ENCODE data around the gene TMEM97. TPM values are rescaled to one million over a fixed set of nuclear protein-coding genes. Genes with fewer than 3 reads are reported as not detected.

The TMEM97 gene
- total RNA-seq, 5 donors from 2014 or later (not counting 1 experiment from before 2014, with no cell fraction given) = 3.4 to 7.2 (median 5.1) TPM

DNA sequence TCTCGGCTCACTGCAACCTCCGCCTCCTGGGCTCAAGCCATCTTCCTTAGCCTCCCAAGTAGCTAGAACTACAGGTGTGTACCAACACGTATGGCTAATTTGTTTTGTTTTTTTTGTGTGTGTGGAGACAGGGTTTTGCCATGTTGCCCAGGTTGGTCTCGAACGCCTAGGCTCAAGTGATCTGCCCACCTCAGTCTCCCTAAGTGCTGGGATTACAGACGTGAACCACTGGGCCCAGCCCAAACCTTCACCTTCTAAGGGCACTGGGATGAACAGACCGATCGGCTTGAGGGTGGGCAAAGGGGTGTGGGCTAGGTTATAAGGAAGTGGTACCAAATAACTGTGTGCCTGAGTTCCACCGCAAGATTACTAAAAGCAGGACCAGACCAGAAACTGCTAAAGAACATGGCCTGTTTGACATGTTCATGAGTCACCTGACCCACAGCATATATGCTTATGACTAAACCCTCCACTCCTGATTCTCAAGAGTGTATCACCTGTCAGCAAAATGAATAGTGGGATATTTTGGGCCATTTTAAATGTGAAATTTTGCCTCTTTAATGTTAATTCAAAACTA is 8.1 kb downstream of the TMEM97 start:
- H3K4me1 ChIP-seq (ENCODE audit: control insufficient read depth in 1 of 2, extremely low read depth in 1 of 2, insufficient read depth in 2 of 2, low read length in 2 of 2) = no peaks in the 10 kb centered on the region
- CTCF ChIA-PET = no interaction called here
- DNase-seq (no peak), ATAC-seq (replicated peaks in 1 of 4) (no peak)
- no peaks in the 10 kb centered on the region for H3K27me3 Mint-ChIP-seq
- H3K36me3 ChIP-seq (ENCODE audit: control insufficient read depth in 2 of 2, extremely low read depth in 1 of 2, insufficient read depth in 1 of 2, low read length in 1 of 2) = peaks cover 6 to 43% of the 10 kb centered on the region in 2 donors
- POLR2A ChIA-PET = no interaction called here
- H3K9me3 Mint-ChIP-seq = no peaks in the 10 kb centered on the region
- WGBS (ENCODE audit: insufficient coverage) = 100% methylated on average over 2 of the region's 9 CpGs
- H3K4me3 Mint-ChIP-seq = no peak overlapping the region
- no peaks in the 10 kb centered on the region for H3K9me3 ChIP-seq
- H3K4me1 Mint-ChIP-seq = peaks cover 0 to 2% (median 1%) of the 10 kb centered on the region in 3 donors
- no peak overlapping the region for H3K27ac ChIP-seq (ENCODE audit: low read length)
- no peak overlapping the region for H3K27ac Mint-ChIP-seq
- H3K36me3 Mint-ChIP-seq = peaks cover 24% of the 10 kb centered on the region
- H3K27me3 ChIP-seq (replicated peaks in 1 of 2; ENCODE audit: control insufficient read depth in 2 of 2, extremely low read depth in 1 of 2, insufficient read depth in 2 of 2, low read length in 1 of 2) = no peaks in the 10 kb centered on the region
- no peak overlapping the region for H3K4me3 ChIP-seq (ENCODE audit: control insufficient read depth in 1 of 2, extremely low read depth in 1 of 2, low read length in 1 of 2)

GRCh38 chr17:28327709-28328108 is 8.7 kb downstream of the TMEM97 start:
- Histone ChIP-seq H3K4me1 (ENCODE audit: control insufficient read depth in 1 of 2, extremely low read depth in 1 of 2, insufficient read depth in 2 of 2, low read length in 2 of 2) (no peaks in the 10 kb centered on the region), H3K27ac (ENCODE audit: low read length) (no peak overlapping the region), H3K4me3 (ENCODE audit: control insufficient read depth in 1 of 2, extremely low read depth in 1 of 2, low read length in 1 of 2) (no peak overlapping the region), H3K27me3 (replicated peaks in 1 of 2; ENCODE audit: control insufficient read depth in 2 of 2, extremely low read depth in 1 of 2, insufficient read depth in 2 of 2, low read length in 1 of 2) (no peaks in the 10 kb centered on the region), H3K9me3 (no peaks in the 10 kb centered on the region), H3K36me3 (ENCODE audit: control insufficient read depth in 2 of 2, extremely low read depth in 1 of 2, insufficient read depth in 1 of 2, low read length in 1 of 2) (peaks cover 7 to 44% of the 10 kb centered on the region in 2 donors)
- CTCF ChIA-PET = no interaction called here
- no peak overlapping the region for H3K27ac Mint-ChIP-seq
- POLR2A ChIA-PET = no interaction called here
- H3K27me3 Mint-ChIP-seq = no peaks in the 10 kb centered on the region
- DNase-seq (no peak), ATAC-seq (replicated peaks in 1 of 4) (no peak)
- H3K36me3 Mint-ChIP-seq = peaks cover 24% of the 10 kb centered on the region
- WGBS (ENCODE audit: insufficient coverage) = 80% methylated on average over 2 of the region's 3 CpGs
- no peaks in the 10 kb centered on the region for H3K9me3 Mint-ChIP-seq
- no peak overlapping the region for H3K4me3 Mint-ChIP-seq
- peaks cover 0 to 6% (median 4%) of the 10 kb centered on the region in 3 donors for H3K4me1 Mint-ChIP-seq

DNA sequence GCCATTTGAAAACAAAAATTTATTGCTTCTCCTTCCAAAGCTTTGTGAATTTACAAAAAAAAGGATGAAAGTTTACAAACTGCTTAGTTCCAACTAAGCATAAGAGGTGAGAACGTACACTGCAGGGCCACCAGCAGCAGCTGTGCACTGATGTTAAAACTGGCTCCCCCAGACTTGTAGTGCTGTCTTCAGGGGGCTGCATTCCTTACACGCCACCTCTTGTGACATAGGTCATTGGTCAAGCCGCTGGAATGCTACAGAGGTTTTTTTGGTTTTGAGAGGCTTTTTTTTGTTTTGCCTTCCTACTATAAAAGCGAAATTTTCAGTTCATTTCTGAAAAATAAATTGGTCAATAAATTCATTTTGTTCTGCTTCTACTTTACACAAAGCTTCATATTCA is 9.3 kb downstream of the TMEM97 start:
- no CpG with 5 or more reads among the region's 4 CpGs for WGBS (ENCODE audit: insufficient coverage)
- ATAC-seq (replicated peaks in 1 of 4) = no peak
- H3K4me1 ChIP-seq (ENCODE audit: control insufficient read depth in 1 of 2, extremely low read depth in 1 of 2, insufficient read depth in 2 of 2, low read length in 2 of 2) = no peaks in the 10 kb centered on the region
- ChIA-PET CTCF (no interaction called here), POLR2A (interaction anchor here in 1 of 2 donors (0.5 kb wide), 1 partner anchor 11 kb away, joined by 5 read pairs; no protein-coding TSS in a partner anchor)
- Mint-ChIP-seq H3K27me3 (no peaks in the 10 kb centered on the region), H3K4me1 (peaks cover 1 to 8% (median 6%) of the 10 kb centered on the region in 3 donors), H3K4me3 (no peak overlapping the region), H3K36me3 (peaks cover 24% of the 10 kb centered on the region), H3K9me3 (no peaks in the 10 kb centered on the region), H3K27ac (no peak overlapping the region)
- no peaks in the 10 kb centered on the region for H3K27me3 ChIP-seq (replicated peaks in 1 of 2; ENCODE audit: control insufficient read depth in 2 of 2, extremely low read depth in 1 of 2, insufficient read depth in 2 of 2, low read length in 1 of 2)
- H3K27ac ChIP-seq (ENCODE audit: low read length) = no peak overlapping the region
- DNase-seq = no peak
- peaks cover 7 to 44% of the 10 kb centered on the region in 2 donors for H3K36me3 ChIP-seq (ENCODE audit: control insufficient read depth in 2 of 2, extremely low read depth in 1 of 2, insufficient read depth in 1 of 2, low read length in 1 of 2)
- no peaks in the 10 kb centered on the region for H3K9me3 ChIP-seq
- H3K4me3 ChIP-seq (ENCODE audit: control insufficient read depth in 1 of 2, extremely low read depth in 1 of 2, low read length in 1 of 2) = no peak overlapping the region

GRCh38 chr17:28330671-28331070 is 11.7 kb downstream of the TMEM97 start:
- H3K4me1 ChIP-seq (ENCODE audit: control insufficient read depth in 1 of 2, extremely low read depth in 1 of 2, insufficient read depth in 2 of 2, low read length in 2 of 2) = peaks cover 6 to 16% of the 10 kb centered on the region in 2 experiments
- H3K27me3 ChIP-seq (replicated peaks in 1 of 2; ENCODE audit: control insufficient read depth in 2 of 2, extremely low read depth in 1 of 2, insufficient read depth in 2 of 2, low read length in 1 of 2) = no peaks in the 10 kb centered on the region
- H3K27me3 Mint-ChIP-seq = no peaks in the 10 kb centered on the region
- no peak for ATAC-seq (replicated peaks in 1 of 4)
- H3K9me3 Mint-ChIP-seq = no peaks in the 10 kb centered on the region
- H3K4me3 Mint-ChIP-seq = no peak overlapping the region
- no peak overlapping the region for H3K4me3 ChIP-seq (ENCODE audit: control insufficient read depth in 1 of 2, extremely low read depth in 1 of 2, low read length in 1 of 2)
- H3K36me3 Mint-ChIP-seq = peaks cover 24% of the 10 kb centered on the region
- H3K27ac Mint-ChIP-seq = no peak overlapping the region
- WGBS (ENCODE audit: insufficient coverage) = 98% methylated on average over 4 of the region's 5 CpGs
- H3K36me3 ChIP-seq (ENCODE audit: control insufficient read depth in 2 of 2, extremely low read depth in 1 of 2, insufficient read depth in 1 of 2, low read length in 1 of 2) = peaks cover 7 to 44% of the 10 kb centered on the region in 2 donors
- DNase-seq = no peak
- POLR2A ChIA-PET = interaction anchor here in 1 of 2 donors (0.7 kb wide), 1 partner anchor 14 kb away, joined by 5 read pairs; no protein-coding TSS in a partner anchor
- CTCF ChIA-PET = no interaction called here
- no peak overlapping the region for H3K27ac ChIP-seq (ENCODE audit: low read length)
- H3K4me1 Mint-ChIP-seq = peaks cover 24 to 27% (median 24%) of the 10 kb centered on the region in 3 donors
- H3K9me3 ChIP-seq = no peaks in the 10 kb centered on the region

GRCh38 chr17:28331891-28332420 is 13.0 kb downstream of the TMEM97 start:
- no peaks in the 10 kb centered on the region for H3K9me3 Mint-ChIP-seq
- H3K27ac Mint-ChIP-seq = no peak overlapping the region
- H3K36me3 Mint-ChIP-seq = peaks cover 21% of the 10 kb centered on the region
- Histone ChIP-seq H3K27me3 (replicated peaks in 1 of 2; ENCODE audit: control insufficient read depth in 2 of 2, extremely low read depth in 1 of 2, insufficient read depth in 2 of 2, low read length in 1 of 2) (no peaks in the 10 kb centered on the region), H3K4me1 (ENCODE audit: control insufficient read depth in 1 of 2, extremely low read depth in 1 of 2, insufficient read depth in 2 of 2, low read length in 2 of 2) (peaks cover 12 to 28% of the 10 kb centered on the region in 2 experiments), H3K4me3 (ENCODE audit: control insufficient read depth in 1 of 2, extremely low read depth in 1 of 2, low read length in 1 of 2) (no peak overlapping the region), H3K36me3 (ENCODE audit: control insufficient read depth in 2 of 2, extremely low read depth in 1 of 2, insufficient read depth in 1 of 2, low read length in 1 of 2) (peaks cover 7 to 44% of the 10 kb centered on the region in 2 donors), H3K9me3 (no peaks in the 10 kb centered on the region), H3K27ac (ENCODE audit: low read length) (no peak overlapping the region)
- ATAC-seq (replicated peaks in 1 of 4) (no peak), DNase-seq (no peak)
- H3K4me3 Mint-ChIP-seq = no peak overlapping the region
- CTCF ChIA-PET = no interaction called here
- H3K27me3 Mint-ChIP-seq = no peaks in the 10 kb centered on the region
- WGBS (ENCODE audit: insufficient coverage) = 100% methylated on average over 1 of the region's 6 CpGs
- POLR2A ChIA-PET = no interaction called here
- peaks cover 34 to 37% (median 36%) of the 10 kb centered on the region in 3 donors for H3K4me1 Mint-ChIP-seq

GRCh38 chr17:28333083-28333746 is 14.2 kb downstream of the TMEM97 start:
- H3K9me3 ChIP-seq = no peaks in the 10 kb centered on the region
- ATAC-seq (replicated peaks in 1 of 4) (no peak), DNase-seq (no peak)
- Mint-ChIP-seq H3K36me3 (peaks cover 16% of the 10 kb centered on the region), H3K4me1 (peaks cover 44 to 49% (median 48%) of the 10 kb centered on the region in 3 donors), H3K27me3 (no peaks in the 10 kb centered on the region), H3K9me3 (no peaks in the 10 kb centered on the region), H3K4me3 (peak overlapping the region; percentile 95 to 98 (median 96)), H3K27ac (no peak overlapping the region)
- CTCF ChIA-PET = interaction anchor here in 1 of 2 donors (0.7 kb wide), 1 partner anchor 23 kb away, joined by 4 read pairs; no protein-coding TSS in a partner anchor
- POLR2A ChIA-PET = no interaction called here
- peaks cover 12 to 28% of the 10 kb centered on the region in 2 experiments for H3K4me1 ChIP-seq (ENCODE audit: control insufficient read depth in 1 of 2, extremely low read depth in 1 of 2, insufficient read depth in 2 of 2, low read length in 2 of 2)
- peaks cover 7 to 36% of the 10 kb centered on the region in 2 donors for H3K36me3 ChIP-seq (ENCODE audit: control insufficient read depth in 2 of 2, extremely low read depth in 1 of 2, insufficient read depth in 1 of 2, low read length in 1 of 2)
- no peak overlapping the region for H3K4me3 ChIP-seq (ENCODE audit: control insufficient read depth in 1 of 2, extremely low read depth in 1 of 2, low read length in 1 of 2)
- 80% methylated on average over 1 of the region's 1 CpG for WGBS (ENCODE audit: insufficient coverage)
- no peak overlapping the region for H3K27ac ChIP-seq (ENCODE audit: low read length)
- H3K27me3 ChIP-seq (replicated peaks in 1 of 2; ENCODE audit: control insufficient read depth in 2 of 2, extremely low read depth in 1 of 2, insufficient read depth in 2 of 2, low read length in 1 of 2) = no peaks in the 10 kb centered on the region

All from T-cell (primary cell).